Gastroesophageal sphincter (tissue), 4 donors: ENCODE measurements around the gene ZGPAT. TPM values are rescaled to one million over a fixed set of nuclear protein-coding genes. Genes with fewer than 3 reads are reported as not detected.
A peak's percentile ranks its signal among the peaks of the same experiment; 100 is the strongest.

Source experiments
- ATAC-seq: fragments of 150-250 bp; one replicate; pipeline ENCODE4 v1.9.1; 2016; ENCODE audit warnings: mild to moderate bottlenecking, moderate library complexity
- H3K27ac ChIP-seq, 4 donors: fragments of 200-600 bp; sonication (generic) in 3 of 4; 1 replicate in 3 of 4; 2 replicates in 1 of 4; pipeline ENCODE4 v1.5.1; 2016 to 2019
- H3K27me3 ChIP-seq: fragments of 200-600 bp; sonication (generic); one replicate; pipeline ENCODE4 v1.5.1; 2019
- H3K36me3 ChIP-seq, 2 donors: fragments of 200-600 bp; sonication (generic); one replicate each; pipeline ENCODE4 v1.5.1; 2019; ENCODE audit warnings: control low read depth in 1 of 2
- H3K4me1 ChIP-seq, 3 donors: fragments of 200-600 bp; sonication (generic); 1 replicate in 2 of 3; 2 replicates in 1 of 3; pipeline ENCODE4 v1.5.1; 2016 to 2019; ENCODE audit warnings: control low read depth in 2 of 3
- H3K4me3 ChIP-seq, 2 donors: fragments of 200-600 bp; sonication (generic); one replicate each; pipeline ENCODE4 v1.5.1; 2019; ENCODE audit warnings: mild to moderate bottlenecking in 1 of 2, moderate library complexity in 1 of 2
- H3K9me3 ChIP-seq, 3 donors: fragments of 200-600 bp; sonication (generic); one replicate each; pipeline ENCODE4 v1.5.1; 2017 to 2019; ENCODE audit warnings: control low read depth in 2 of 3
- CTCF ChIP-seq, 4 experiments: fragments of 200-600 bp in 2 of 4; fragments of 450-650 bp in 2 of 4; sonication (generic) in 1 of 4; IDR thresholded peaks; one replicate each; pipeline ENCODE4 v1.5.1; 2017 to 2019; ENCODE audit warnings: antibody characterized with exemption in 4 of 4, mild to moderate bottlenecking in 2 of 4, moderate library complexity in 2 of 4
- EP300 ChIP-seq: sonication (generic); formaldehyde crosslinking; IDR thresholded peaks from one replicate; pipeline ENCODE4 v1.6.1; 2017; ENCODE audit warnings: antibody characterized with exemption, mild to moderate bottlenecking
- POLR2A ChIP-seq, 2 donors: fragments of 450-650 bp; IDR thresholded peaks; one replicate each; pipeline ENCODE4 v1.6.1; 2017; ENCODE audit warnings: antibody characterized with exemption in 2 of 2, mild to moderate bottlenecking in 2 of 2, moderate library complexity in 1 of 2
- POLR2AphosphoS5 ChIP-seq: sonication (generic); formaldehyde crosslinking; IDR thresholded peaks from one replicate; pipeline ENCODE4 v1.6.1; 2017; ENCODE audit warnings: antibody characterized with exemption
- WGBS, 2 donors: methylation state at CpG; one replicate each; pipeline ENCODE4 v1.1.5; 2018; ENCODE audit warnings: low coverage in 1 of 2; 5-methylcytosine and 5-hydroxymethylcytosine counted together
- total RNA-seq, 4 donors: library from RNA; depleted of rRNA; stranded (reverse); fragments of >200 nt; gene quantifications; one replicate each; pipeline ENCODE4 v1.1.0, GENCODE V29; 2016

ZGPAT gene
- total RNA-seq, 4 donors from 2014 or later, result 21.7 to 51.7 (median 32.9) TPM

- ATAC-seq, result no peak
- WGBS, 2 donors, result no CpG with 5 or more reads among the region's 22 CpGs
- Histone ChIP-seq H3K4me3 (no peak overlapping the region), H3K27me3 (no peaks in the 10 kb centered on the region), H3K9me3 (no peaks in the 10 kb centered on the region), H3K36me3 (peaks cover 0 to 88% of the 10 kb centered on the region in 2 donors), H3K4me1 (peaks cover 0 to 22% (median 4%) of the 10 kb centered on the region in 3 donors), H3K27ac (no peak overlapping the region)
- TF ChIP-seq POLR2A (IDR thresholded peaks at IDR 0.05) (no peak), CTCF (IDR thresholded peaks at IDR 0.05) (no peak), EP300 (no peak), POLR2AphosphoS5 (no peak)
These were observed 43.5 kb upstream of the ZGPAT start for GRCh38 chr20:63664143-63664851.

GRCh38 chr20:63664861-63665594 lies 42.8 kb upstream of the ZGPAT start:
- ATAC-seq, result peak; percentile 65
- no peak overlapping the region for H3K4me3 ChIP-seq
- H3K27ac ChIP-seq, result no peak overlapping the region
- peaks cover 0 to 14% (median 0%) of the 10 kb centered on the region in 3 donors for H3K4me1 ChIP-seq
- TF ChIP-seq CTCF (IDR thresholded peaks at IDR 0.05) (no peak), POLR2AphosphoS5 (no peak), POLR2A (IDR thresholded peaks at IDR 0.05) (no peak), EP300 (no peak)
- H3K27me3 ChIP-seq, result no peaks in the 10 kb centered on the region
- H3K36me3 ChIP-seq, result peaks cover 0 to 90% of the 10 kb centered on the region in 2 donors
- no CpG with 5 or more reads among the region's 18 CpGs for WGBS, 2 donors
- H3K9me3 ChIP-seq, result no peaks in the 10 kb centered on the region

- WGBS, 2 donors, result 100% methylated on average over 2 of the region's 14 CpGs; no CpG with 5 or more reads in 1 of the 2 donors
- Histone ChIP-seq H3K4me3 (no peak overlapping the region), H3K9me3 (no peaks in the 10 kb centered on the region), H3K36me3 (peaks cover 0 to 93% of the 10 kb centered on the region in 2 donors), H3K27ac (no peak overlapping the region), H3K27me3 (no peaks in the 10 kb centered on the region), H3K4me1 (peaks cover 0 to 12% (median 0%) of the 10 kb centered on the region in 3 donors)
- no peak for TF ChIP-seq POLR2AphosphoS5
- no peak for TF ChIP-seq POLR2A (IDR thresholded peaks at IDR 0.05)
- TF ChIP-seq CTCF (IDR thresholded peaks at IDR 0.05), result no peak
- no peak for TF ChIP-seq EP300
- ATAC-seq, result no peak
These were observed 42.1 kb upstream of the ZGPAT start for GRCh38 chr20:63665708-63666107.

GRCh38 chr20:63667858-63668257 lies 40.0 kb upstream of the ZGPAT start:
- TF ChIP-seq POLR2A (IDR thresholded peaks at IDR 0.05) (no peak), POLR2AphosphoS5 (no peak), CTCF (IDR thresholded peaks at IDR 0.05) (no peak), EP300 (no peak)
- Histone ChIP-seq H3K4me1 (peaks cover 0 to 12% (median 0%) of the 10 kb centered on the region in 3 donors), H3K27me3 (no peaks in the 10 kb centered on the region), H3K27ac (no peak overlapping the region), H3K4me3 (no peak overlapping the region), H3K9me3 (no peaks in the 10 kb centered on the region), H3K36me3 (peaks cover 0 to 90% of the 10 kb centered on the region in 2 donors)
- no peak for ATAC-seq
- 72% methylated on average over 4 of the region's 16 CpGs; no CpG with 5 or more reads in 1 of the 2 donors for WGBS, 2 donors
